GM10266 (cell line): Measurements from ENCODE around the gene PBX3.

ENCODE experiments used
- DNase-seq: peaks from one replicate; pipeline ENCODE4 v3.0.0; 2012; ENCODE audit errors: extremely low spot score
- CTCF ChIP-seq: IDR thresholded peaks from 2 replicates; pipeline ENCODE4 v1.5.1; 2012; ENCODE audit warnings: mild to moderate bottlenecking, low read depth; ENCODE audit not compliant: control insufficient read depth, insufficient read depth; ENCODE audit errors: missing control alignments

The PBX3 gene

GRCh38 chr9:125707472-125707804 is 39.7 kb upstream of the PBX3 start:
- DNase-seq, result no peak
- TF ChIP-seq CTCF, result no peak

GRCh38 chr9:125726456-125727132 is 20.6 kb upstream of the PBX3 start:
- DNase-seq, result no peak
- no peak for TF ChIP-seq CTCF

GRCh38 chr9:125730168-125730567 is 17.0 kb upstream of the PBX3 start:
- no peak for DNase-seq
- TF ChIP-seq CTCF, result no peak

- no peak for TF ChIP-seq CTCF
- DNase-seq, result no peak
Measured at GRCh38 chr9:125732562-125732961, 14.6 kb upstream of the PBX3 start.

- DNase-seq, result no peak
- no peak for TF ChIP-seq CTCF
Measured at GRCh38 chr9:125739436-125739835, 7.7 kb upstream of the PBX3 start.

GRCh38 chr9:125742657-125743056 is 4.5 kb upstream of the PBX3 start:
- no peak for TF ChIP-seq CTCF
- DNase-seq, result no peak

GRCh38 chr9:125743682-125744428 is 3.3 kb upstream of the PBX3 start:
- no peak for TF ChIP-seq CTCF

More at GRCh38 chr9:125743682-125744428, 3.3 kb upstream of the PBX3 start:
- DNase-seq, result no peak
